Mesendoderm (in vitro differentiated cells): Measurements from ENCODE around the gene ABL1.
A peak's percentile ranks its signal among the peaks of the same experiment; 100 is the strongest.

Experiments used
- DNase-seq: peaks from one replicate; pipeline ENCODE4 v3.0.0; 2013
- H2AK5ac ChIP-seq: 2 replicates; pipeline ENCODE4 v1.6.1; 2013; ENCODE audit warnings: low read length, inconsistent platforms
- H2BK120ac ChIP-seq: 2 replicates; pipeline ENCODE4 v1.6.1; 2013; ENCODE audit warnings: low read depth, mild to moderate bottlenecking, low read length, moderate library complexity, mixed read lengths
- H2BK15ac ChIP-seq: replicated peaks from 2 replicates; pipeline ENCODE4 v1.6.1; 2013; ENCODE audit warnings: low read depth, mild to moderate bottlenecking, moderate library complexity
- H2BK5ac ChIP-seq: 2 replicates; pipeline ENCODE4 v1.6.1; 2013; ENCODE audit warnings: low read length, inconsistent platforms
- H3K18ac ChIP-seq: 2 replicates; pipeline ENCODE4 v1.6.1; 2013; ENCODE audit warnings: mild to moderate bottlenecking, low read length, mixed read lengths
- H3K23ac ChIP-seq: one replicate; pipeline ENCODE4 v1.6.1; 2013; ENCODE audit warnings: low read length
- H3K27ac ChIP-seq: 2 replicates; pipeline ENCODE4 v1.5.1; 2013; ENCODE audit warnings: low read depth, mild to moderate bottlenecking, inconsistent platforms, low read length, moderate library complexity
- H3K27me3 ChIP-seq: 2 replicates; pipeline ENCODE4 v1.6.1; 2013; ENCODE audit warnings: low read length, control low read depth, mild to moderate bottlenecking, inconsistent platforms; ENCODE audit not compliant: insufficient read depth, poor library complexity
- H3K36me3 ChIP-seq: 2 replicates; pipeline ENCODE4 v1.6.1; 2013; ENCODE audit warnings: low read length, inconsistent platforms; ENCODE audit not compliant: control insufficient read depth, insufficient read depth
- H3K4ac ChIP-seq: one replicate; pipeline ENCODE4 v1.6.1; 2013; ENCODE audit warnings: low read depth, mild to moderate bottlenecking, low read length, moderate library complexity
- H3K4me1 ChIP-seq: 2 replicates; pipeline ENCODE4 v1.6.1; 2013; ENCODE audit warnings: low read depth, low read length, inconsistent platforms; ENCODE audit not compliant: control insufficient read depth
- H3K4me2 ChIP-seq: 2 replicates; pipeline ENCODE4 v1.6.1; 2013; ENCODE audit warnings: low read length
- H3K4me3 ChIP-seq: 2 replicates; pipeline ENCODE4 v1.5.1; 2013; ENCODE audit warnings: mild to moderate bottlenecking, low read length
- H3K56ac ChIP-seq: one replicate; pipeline ENCODE4 v1.6.1; 2013; ENCODE audit warnings: low read length
- H3K79me1 ChIP-seq: 2 replicates; pipeline ENCODE4 v1.6.1; 2013; ENCODE audit warnings: low read length, inconsistent platforms
- H3K79me2 ChIP-seq: 2 replicates; pipeline ENCODE4 v1.6.1; 2013; ENCODE audit warnings: mild to moderate bottlenecking, low read length; ENCODE audit not compliant: control insufficient read depth, insufficient read depth
- H3K9ac ChIP-seq: 2 replicates; pipeline ENCODE4 v1.6.1; 2013; ENCODE audit warnings: low read length, inconsistent platforms
- H4K5ac ChIP-seq: one replicate; pipeline ENCODE4 v1.6.1; 2013; ENCODE audit warnings: low read length
- H4K8ac ChIP-seq: one replicate; pipeline ENCODE4 v1.6.1; 2013; ENCODE audit warnings: low read depth, mild to moderate bottlenecking, control low read depth, low read length, moderate library complexity
- WGBS: extraction: QIAGEN DNeasy Blood & Tissue Kit; methylation state at CpG from one replicate; pipeline ENCODE4 v1.1.7; 2013; ENCODE audit warnings: low lambda C conversion rate, missing lambda C conversion rate; ENCODE audit not compliant: insufficient coverage; ENCODE audit errors: extremely low coverage; 5-methylcytosine and 5-hydroxymethylcytosine counted together

ABL1 gene

DNA sequence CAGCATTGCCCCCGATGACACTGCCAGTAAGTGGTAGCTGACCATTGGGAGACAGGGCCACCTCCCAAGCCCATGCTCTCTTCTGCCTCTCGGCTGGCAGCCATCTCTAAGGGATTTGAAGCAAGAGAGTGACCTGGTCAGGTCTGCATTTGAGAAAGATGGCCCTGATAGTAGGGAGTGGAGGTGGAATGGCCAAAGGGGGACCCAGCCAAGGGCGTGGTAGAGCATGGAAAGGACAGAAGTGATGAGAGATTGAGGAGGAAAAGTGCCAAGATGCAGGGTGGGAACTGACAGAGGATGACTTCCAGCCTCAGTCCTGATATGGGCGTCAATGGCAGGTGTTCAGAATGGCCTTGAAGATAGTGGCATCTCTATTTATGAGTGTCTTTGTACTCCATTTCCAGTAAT, 9.0 kb downstream of the ABL1 start:
- Histone ChIP-seq H3K79me2 (peaks cover 66% of the 10 kb centered on the region), H2AK5ac (no peak overlapping the region), H2BK15ac (no peak overlapping the region), H2BK5ac (no peak overlapping the region), H4K8ac (no peak overlapping the region), H3K23ac (no peak overlapping the region), H3K79me1 (peaks cover 27% of the 10 kb centered on the region), H2BK120ac (no peak overlapping the region), H3K4ac (no peak overlapping the region), H3K27ac (no peak overlapping the region), H3K36me3 (no peaks in the 10 kb centered on the region), H3K18ac (no peak overlapping the region), H3K4me3 (no peak overlapping the region), H3K4me1 (peaks cover 11% of the 10 kb centered on the region), H3K27me3 (no peaks in the 10 kb centered on the region), H4K5ac (no peak overlapping the region), H3K56ac (no peak overlapping the region), H3K4me2 (no peak overlapping the region), H3K9ac (no peak overlapping the region)
- no peak for DNase-seq
- no CpG with 5 or more reads among the region's 4 CpGs for WGBS

DNA sequence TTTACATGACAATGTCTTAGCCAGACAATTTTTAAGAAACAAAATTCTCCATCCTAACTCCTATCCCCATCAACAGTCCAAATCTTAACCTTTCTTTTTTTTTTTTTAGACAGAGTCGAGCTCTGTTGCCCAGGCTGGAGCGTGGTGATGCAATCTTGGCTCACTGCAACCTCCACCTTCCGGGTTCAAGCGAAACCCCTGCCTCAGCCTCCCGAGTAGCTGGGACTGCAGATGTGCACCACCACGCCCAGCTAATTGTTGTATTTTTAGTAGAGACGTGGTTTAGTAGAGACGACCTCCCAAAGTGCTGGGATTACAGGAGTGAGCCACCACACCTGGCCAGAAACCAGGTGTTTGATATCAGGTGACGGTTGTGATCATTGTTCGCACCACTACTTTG, 10.2 kb downstream of the ABL1 start:
- H3K23ac ChIP-seq: peak overlapping the region; percentile 15
- H3K4me3 ChIP-seq: no peak overlapping the region

DNA sequence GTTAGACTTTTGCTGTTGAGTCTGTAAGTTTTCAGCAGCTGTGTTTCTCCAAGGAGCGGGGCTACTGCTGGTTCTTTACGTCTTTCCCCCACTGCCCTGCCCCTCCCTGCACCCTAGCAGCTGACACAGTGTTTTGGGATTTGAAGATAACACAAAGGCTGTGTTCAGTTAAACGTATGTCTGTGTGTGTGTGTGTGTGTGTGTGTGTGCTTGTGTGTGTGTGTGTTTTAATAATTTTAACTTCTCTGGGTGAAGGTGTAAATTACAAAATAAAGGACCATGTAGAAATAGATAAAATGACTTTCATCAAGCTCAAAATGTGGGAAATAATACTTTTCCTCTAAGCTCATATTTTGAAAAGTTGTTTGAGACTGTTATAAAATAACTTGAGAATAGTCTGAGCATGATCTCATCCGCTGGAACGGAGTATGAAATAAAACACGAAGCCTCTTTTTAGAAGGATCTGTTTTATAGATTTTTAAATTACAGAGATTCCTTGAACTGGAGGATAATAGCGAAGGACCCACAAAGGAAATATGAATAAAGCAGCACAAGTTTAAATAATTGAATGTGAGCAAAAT, 10.9 kb downstream of the ABL1 start:
- H3K4me3 ChIP-seq: no peak overlapping the region
- no peak overlapping the region for H3K23ac ChIP-seq
- H3K4me2 ChIP-seq: no peak overlapping the region
- H3K36me3 ChIP-seq: no peaks in the 10 kb centered on the region
- no peak overlapping the region for H2AK5ac ChIP-seq
- WGBS: no CpG with 5 or more reads among the region's 7 CpGs
- peaks cover 16% of the 10 kb centered on the region for H3K79me1 ChIP-seq
- no peak overlapping the region for H3K27ac ChIP-seq
- H4K5ac ChIP-seq: no peak overlapping the region
- no peak overlapping the region for H2BK5ac ChIP-seq
- H3K4ac ChIP-seq: no peak overlapping the region
- H3K79me2 ChIP-seq: peaks cover 66% of the 10 kb centered on the region
- H3K27me3 ChIP-seq: no peaks in the 10 kb centered on the region
- peak overlapping the region; percentile 8 for H3K9ac ChIP-seq
- H4K8ac ChIP-seq: no peak overlapping the region
- no peak overlapping the region for H3K18ac ChIP-seq
- H3K4me1 ChIP-seq: peaks cover 5% of the 10 kb centered on the region
- H2BK15ac ChIP-seq: no peak overlapping the region
- DNase-seq: no peak
- H3K56ac ChIP-seq: no peak overlapping the region
- H2BK120ac ChIP-seq: no peak overlapping the region

More for the DNA sequence above, 10.2 kb downstream of the ABL1 start:
- no peak overlapping the region for H4K8ac ChIP-seq
- no peaks in the 10 kb centered on the region for H3K36me3 ChIP-seq
- H3K79me1 ChIP-seq: peaks cover 16% of the 10 kb centered on the region
- peaks cover 5% of the 10 kb centered on the region for H3K4me1 ChIP-seq
- no peak overlapping the region for H3K4me2 ChIP-seq
- peaks cover 65% of the 10 kb centered on the region for H3K79me2 ChIP-seq
- H3K56ac ChIP-seq: no peak overlapping the region
- H3K18ac ChIP-seq: no peak overlapping the region
- H3K27me3 ChIP-seq: no peaks in the 10 kb centered on the region
- H2BK15ac ChIP-seq: no peak overlapping the region
- no peak for DNase-seq
- WGBS: no CpG with 5 or more reads among the region's 10 CpGs
- H3K27ac ChIP-seq: no peak overlapping the region
- no peak overlapping the region for H2BK5ac ChIP-seq
- H2AK5ac ChIP-seq: no peak overlapping the region
- no peak overlapping the region for H3K9ac ChIP-seq
- H4K5ac ChIP-seq: no peak overlapping the region
- H3K4ac ChIP-seq: no peak overlapping the region
- H2BK120ac ChIP-seq: no peak overlapping the region

DNA sequence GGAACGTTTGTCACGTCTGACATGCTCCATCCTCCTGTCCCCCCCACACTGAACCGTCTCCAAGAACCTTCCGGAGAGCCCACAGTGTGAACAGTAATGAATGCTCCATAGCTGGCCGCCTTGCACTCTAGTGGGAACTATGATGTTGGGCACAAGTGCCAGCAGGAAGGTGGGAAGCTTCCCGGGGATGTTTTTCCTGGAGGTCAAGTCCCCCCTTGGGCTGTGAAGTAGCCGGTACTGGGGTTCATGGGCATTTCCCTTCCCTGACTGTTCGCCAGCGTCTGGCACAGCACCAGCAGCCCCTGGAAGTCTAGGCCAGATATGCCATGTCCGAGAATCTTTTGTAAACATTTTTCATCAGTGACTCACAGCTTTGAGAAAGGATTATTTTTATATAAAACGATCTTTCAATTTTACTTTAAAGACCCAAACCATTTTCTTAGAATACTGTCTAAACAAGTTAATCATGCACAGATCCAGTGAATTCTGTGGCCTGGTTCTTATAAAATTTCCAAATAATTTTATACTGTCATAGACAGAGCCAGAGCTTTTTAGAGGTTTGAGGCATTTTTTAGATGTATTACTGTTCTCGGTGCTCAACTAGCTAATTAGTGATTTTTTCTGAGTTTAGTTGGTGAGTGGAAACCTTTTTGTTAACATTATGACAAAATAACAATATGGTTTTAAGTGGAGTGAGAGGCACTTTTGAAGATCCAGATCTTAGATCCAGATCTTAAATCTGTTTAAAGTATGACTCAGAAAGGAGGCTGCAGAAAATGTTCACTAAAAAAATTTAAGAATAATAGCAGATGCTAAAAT, 11.6 kb downstream of the ABL1 start:
- Histone ChIP-seq H3K18ac (peak overlapping the region; percentile 22), H3K4me1 (peaks cover 5% of the 10 kb centered on the region), H3K79me2 (peaks cover 65% of the 10 kb centered on the region), H4K8ac (no peak overlapping the region), H3K4me2 (no peak overlapping the region), H2BK15ac (no peak overlapping the region), H4K5ac (no peak overlapping the region), H3K56ac (peak overlapping the region; percentile 37), H2BK120ac (no peak overlapping the region), H3K9ac (no peak overlapping the region), H3K4ac (no peak overlapping the region), H2AK5ac (no peak overlapping the region), H3K23ac (no peak overlapping the region), H3K79me1 (peaks cover 16% of the 10 kb centered on the region), H3K27me3 (no peaks in the 10 kb centered on the region), H2BK5ac (no peak overlapping the region), H3K36me3 (no peaks in the 10 kb centered on the region), H3K4me3 (no peak overlapping the region), H3K27ac (no peak overlapping the region)
- DNase-seq: no peak
- no CpG with 5 or more reads among the region's 12 CpGs for WGBS

DNA sequence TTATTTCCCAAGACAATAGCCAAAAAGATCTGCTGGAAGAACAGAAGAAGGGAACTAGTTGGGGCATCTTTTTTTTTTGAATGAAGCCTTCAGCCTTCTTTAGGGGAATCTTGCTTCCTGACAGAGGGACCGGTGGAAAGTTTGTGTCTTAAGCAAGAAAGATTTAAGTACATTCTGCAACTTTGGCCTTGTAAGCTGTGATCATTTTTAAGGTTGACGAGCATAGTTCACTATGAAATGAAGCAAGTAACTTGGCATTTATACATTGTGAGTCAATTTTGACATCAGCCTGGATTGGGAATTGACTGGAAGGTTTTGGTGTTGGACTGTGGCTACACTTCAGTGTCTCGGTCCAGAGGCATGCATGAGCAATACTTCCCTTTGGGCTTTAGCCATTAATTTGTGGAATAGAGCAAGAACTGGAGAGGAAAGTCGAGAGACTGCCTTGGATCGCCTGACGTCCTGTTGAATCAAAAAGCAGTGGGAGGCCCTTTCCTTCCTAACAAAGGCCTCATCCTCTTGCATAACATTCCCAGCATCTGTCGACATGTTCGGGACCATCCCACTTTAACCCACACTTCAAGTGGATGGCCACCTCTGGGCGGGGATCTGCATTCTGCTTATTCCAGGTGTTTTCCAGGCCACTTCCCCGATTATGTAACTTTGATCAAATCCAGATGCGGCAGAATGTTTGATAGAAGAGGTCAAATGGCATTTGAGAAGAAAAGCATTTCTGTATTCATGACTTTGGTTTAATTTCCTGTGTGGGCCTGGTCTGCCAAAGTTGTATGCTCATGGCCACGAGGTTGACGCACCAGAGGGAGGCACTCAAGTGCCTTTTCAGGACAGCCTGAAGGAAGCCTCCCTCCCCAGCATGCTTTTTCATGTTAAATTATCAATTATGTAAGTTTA, 12.5 kb downstream of the ABL1 start:
- Histone ChIP-seq H3K4me2 (no peak overlapping the region), H3K79me1 (peaks cover 13% of the 10 kb centered on the region), H4K5ac (no peak overlapping the region), H3K23ac (no peak overlapping the region), H3K27ac (peak overlapping the region; percentile 63), H2AK5ac (no peak overlapping the region), H3K4me3 (no peak overlapping the region), H2BK15ac (no peak overlapping the region), H3K4ac (no peak overlapping the region), H3K27me3 (no peaks in the 10 kb centered on the region), H3K18ac (peak overlapping the region; percentile 22), H3K36me3 (no peaks in the 10 kb centered on the region), H3K56ac (peak overlapping the region; percentile 68), H4K8ac (no peak overlapping the region), H2BK5ac (peak overlapping the region; percentile 56), H2BK120ac (no peak overlapping the region), H3K79me2 (peaks cover 60% of the 10 kb centered on the region), H3K9ac (peak overlapping the region; percentile 37), H3K4me1 (peaks cover 5% of the 10 kb centered on the region)
- DNase-seq: peak; percentile 91
- WGBS: no CpG with 5 or more reads among the region's 13 CpGs
